ENCODE data around the gene CAPN12. TPM values are rescaled to one million over a fixed set of nuclear protein-coding genes. Genes with fewer than 3 reads are reported as not detected.

The CAPN12 gene
- polyA plus RNA-seq, 2 of the 4 experiments (the other 2 are of a cell fraction), result 10.0 to 11.7 TPM

DNA sequence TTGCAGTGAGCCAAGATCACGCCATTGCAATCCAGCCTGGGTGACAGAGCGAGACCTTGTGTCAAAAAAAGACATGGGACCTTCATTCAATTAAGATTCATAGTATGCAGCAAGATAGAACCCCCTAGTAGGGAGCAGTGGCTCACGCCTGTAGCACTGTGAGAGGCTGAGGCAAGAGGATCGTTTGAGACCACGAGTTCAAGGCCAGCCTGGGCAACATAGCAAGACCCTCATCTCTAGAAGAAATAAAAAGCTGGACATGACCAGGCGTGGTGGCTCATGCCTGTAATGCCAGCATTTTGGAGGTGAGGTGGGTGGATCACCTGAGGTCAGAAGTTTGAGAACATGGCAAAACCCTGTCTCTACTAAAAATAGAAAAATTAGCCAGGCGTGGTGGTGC is 36.2 kb upstream of the CAPN12 start:
- FAIRE-seq (no peak), DNase-seq (ENCODE audit: low read depth in 1 of 2, low spot score in 1 of 2) (no peak), ATAC-seq (no peak)
- Histone ChIP-seq H3K4me2 (no peak overlapping the region), H3K4me1 (peaks cover 13% of the 10 kb centered on the region), H3K27ac (no peak overlapping the region), H3K9me3 (no peaks in the 10 kb centered on the region), H3K4me3 (no peak overlapping the region)
- TF ChIP-seq RFX5 (IDR thresholded peaks at IDR 0.05) (no peak), MAFK (IDR thresholded peaks at IDR 0.05; ENCODE audit: partially characterized antibody) (no peak), NFE2L2 (conservative IDR thresholded peaks at IDR 0.05; ENCODE audit: low read length) (no peak), MYC (IDR thresholded peaks at IDR 0.05; ENCODE audit: borderline replicate concordance, low read length) (no peak), E2F6 (IDR thresholded peaks at IDR 0.05; ENCODE audit: borderline replicate concordance, low read depth) (no peak)
- WGBS (ENCODE audit: missing lambda C conversion rate), result 71% methylated on average over 7 of the region's 7 CpGs
- CTCF ChIA-PET, result interaction anchor here (0.7 to 2.2 kb wide), 4 partner anchors 14 to 36 kb away, joined by 3 to 8 read pairs (median 4); partner anchors contain the start of gene CAPN12
- POLR2A ChIA-PET, result no interaction called here

DNA sequence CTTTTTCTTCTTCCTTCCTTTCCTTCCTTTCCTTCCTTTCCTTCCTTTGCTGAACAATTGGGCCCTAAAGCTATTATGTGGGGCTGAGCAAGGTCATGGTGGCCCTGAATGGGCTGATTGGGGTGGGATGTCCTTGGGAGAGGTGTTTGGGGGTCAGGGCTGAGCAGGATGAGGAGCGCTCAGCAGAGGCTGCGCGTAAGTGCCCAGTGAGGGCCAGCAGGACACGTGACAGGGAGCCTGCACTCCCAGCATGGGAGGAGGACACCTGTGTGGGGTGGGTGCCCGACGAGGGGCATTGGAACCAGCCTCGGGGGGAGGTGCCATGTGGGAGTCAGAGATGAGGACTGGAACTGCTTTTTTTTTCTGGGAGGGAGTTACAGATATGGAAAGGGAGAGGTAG is 34.5 kb upstream of the CAPN12 start:
- no peak overlapping the region for H3K4me3 ChIP-seq
- 73% methylated on average over 7 of the region's 7 CpGs for WGBS (ENCODE audit: missing lambda C conversion rate)
- H3K9me3 ChIP-seq, result no peaks in the 10 kb centered on the region
- ChIA-PET CTCF (interaction anchor here (0.9 to 2.4 kb wide), 9 partner anchors 9 to 154 kb away, joined by 3 to 7 read pairs (median 4); no protein-coding TSS in a partner anchor), POLR2A (no interaction called here)
- TF ChIP-seq CBX2 (IDR thresholded peaks at IDR 0.05; ENCODE audit: borderline replicate concordance, low read depth) (no peak), NPAS2 (CRISPR knock-in tag; IDR thresholded peaks at IDR 0.05; ENCODE audit: borderline replicate concordance) (no peak), MYC (IDR thresholded peaks at IDR 0.05; ENCODE audit: borderline replicate concordance, low read length) (no peak), HEYL (CRISPR knock-in tag; IDR thresholded peaks at IDR 0.05) (no peak), JUN (IDR thresholded peaks at IDR 0.05) (no peak), TFCP2L1 (CRISPR knock-in tag; IDR thresholded peaks at IDR 0.05) (no peak), ZFP36 (IDR thresholded peaks at IDR 0.05; ENCODE audit: borderline replicate concordance, partially characterized antibody) (no peak), NFE2L2 (conservative IDR thresholded peaks at IDR 0.05; ENCODE audit: low read length) (no peak), ELK1 (IDR thresholded peaks at IDR 0.05; ENCODE audit: low read depth, low read length) (no peak), CHD2 (IDR thresholded peaks at IDR 0.05; ENCODE audit: low read length, partially characterized antibody) (no peak), KDM1A (IDR thresholded peaks at IDR 0.05; ENCODE audit: low read depth) (no peak), POLR2A (IDR thresholded peaks at IDR 0.05; ENCODE audit: low read length) (no peak), TP53 (CRISPR knock-in tag; IDR thresholded peaks at IDR 0.05) (no peak), ZC3H11A (IDR thresholded peaks at IDR 0.05) (no peak), EP300 (IDR thresholded peaks at IDR 0.05) (no peak), RARB (CRISPR knock-in tag; IDR thresholded peaks at IDR 0.05) (no peak), PHF8 (IDR thresholded peaks at IDR 0.05; ENCODE audit: borderline replicate concordance, low read depth) (no peak)
- TF ChIP-seq, protein P1, sequence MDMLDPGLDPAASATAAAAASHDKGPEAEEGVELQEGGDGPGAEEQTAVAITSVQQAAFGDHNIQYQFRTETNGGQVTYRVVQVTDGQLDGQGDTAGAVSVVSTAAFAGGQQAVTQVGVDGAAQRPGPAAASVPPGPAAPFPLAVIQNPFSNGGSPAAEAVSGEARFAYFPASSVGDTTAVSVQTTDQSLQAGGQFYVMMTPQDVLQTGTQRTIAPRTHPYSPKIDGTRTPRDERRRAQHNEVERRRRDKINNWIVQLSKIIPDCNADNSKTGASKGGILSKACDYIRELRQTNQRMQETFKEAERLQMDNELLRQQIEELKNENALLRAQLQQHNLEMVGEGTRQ (IDR thresholded peaks at IDR 0.05), result no peak
- TF ChIP-seq, protein P2, sequence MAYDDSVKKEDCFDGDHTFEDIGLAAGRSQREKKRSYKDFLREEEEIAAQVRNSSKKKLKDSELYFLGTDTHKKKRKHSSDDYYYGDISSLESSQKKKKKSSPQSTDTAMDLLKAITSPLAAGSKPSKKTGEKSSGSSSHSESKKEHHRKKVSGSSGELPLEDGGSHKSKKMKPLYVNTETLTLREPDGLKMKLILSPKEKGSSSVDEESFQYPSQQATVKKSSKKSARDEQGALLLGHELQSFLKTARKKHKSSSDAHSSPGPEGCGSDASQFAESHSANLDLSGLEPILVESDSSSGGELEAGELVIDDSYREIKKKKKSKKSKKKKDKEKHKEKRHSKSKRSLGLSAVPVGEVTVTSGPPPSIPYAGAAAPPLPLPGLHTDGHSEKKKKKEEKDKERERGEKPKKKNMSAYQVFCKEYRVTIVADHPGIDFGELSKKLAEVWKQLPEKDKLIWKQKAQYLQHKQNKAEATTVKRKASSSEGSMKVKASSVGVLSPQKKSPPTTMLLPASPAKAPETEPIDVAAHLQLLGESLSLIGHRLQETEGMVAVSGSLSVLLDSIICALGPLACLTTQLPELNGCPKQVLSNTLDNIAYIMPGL (CRISPR knock-in tag; IDR thresholded peaks at IDR 0.05; ENCODE audit: borderline replicate concordance), result no peak
- no peak for ATAC-seq
- no peak for FAIRE-seq
- H3K27ac ChIP-seq, result 0 out of 6 replicates have a peak overlapping the region, but pooled peaks of 1 of the 2 experiments have one; percentile 22
- no peak overlapping the region for H3K4me2 ChIP-seq
- peaks cover 7% of the 10 kb centered on the region; the same call in 1 of the 3 replicates for H3K4me1 ChIP-seq
- DNase-seq (ENCODE audit: low read depth in 1 of 2, low spot score in 1 of 2), result no peak
